ENCODE results near the gene KRIT1.
"Not testable (repeated sequence)": the region's sequence is repeated elsewhere in the genome, so short reads cannot be mapped to it uniquely, and the experiment has no call there.

KRIT1 gene

GRCh38 chr7:92245487-92246359, at the start of gene KRIT1, which contains the start of gene ANKIB1:
Gene KRIT1 (minus strand): TSS chr7:92245914. CDS start chr7:92242135, 3,779 bp downstream.
Gene ANKIB1 (plus strand): TSS chr7:92245974. CDS start chr7:92294979, 49,005 bp downstream.
- DNase-seq: peak; percentile 84

GRCh38 chr7:92295391-92295790, 49.7 kb upstream of the KRIT1 start:
- DNase-seq: no peak

- no peak for DNase-seq
Measured at GRCh38 chr7:92293896-92294590, 48.3 kb upstream of the KRIT1 start.

GRCh38 chr7:92292981-92293380, 47.3 kb upstream of the KRIT1 start:
- no peak for DNase-seq

GRCh38 chr7:92289321-92289720, 43.6 kb upstream of the KRIT1 start:
- no peak for DNase-seq

- no peak for DNase-seq
Measured at GRCh38 chr7:92282930-92283329, 37.2 kb upstream of the KRIT1 start.

GRCh38 chr7:92282221-92282814, 36.6 kb upstream of the KRIT1 start:
- DNase-seq: no peak

- no peak for DNase-seq
Measured at GRCh38 chr7:92281031-92281430, 35.3 kb upstream of the KRIT1 start.

GRCh38 chr7:92279396-92280031, 33.8 kb upstream of the KRIT1 start:
- no peak for DNase-seq

- DNase-seq: no peak
Measured at GRCh38 chr7:92276460-92276864, 30.7 kb upstream of the KRIT1 start.

GRCh38 chr7:92275327-92275726, 29.6 kb upstream of the KRIT1 start:
- DNase-seq: no peak

GRCh38 chr7:92268921-92269320, 23.2 kb upstream of the KRIT1 start:
- DNase-seq: no peak

GRCh38 chr7:92266415-92267241, 20.9 kb upstream of the KRIT1 start:
- no peak for DNase-seq

GRCh38 chr7:92260248-92260781, 14.6 kb upstream of the KRIT1 start:
- DNase-seq: no peak

- no peak for DNase-seq
Measured at GRCh38 chr7:92259610-92260247, 14.0 kb upstream of the KRIT1 start.

GRCh38 chr7:92259062-92259461, 13.3 kb upstream of the KRIT1 start:
- DNase-seq: no peak

GRCh38 chr7:92255308-92255707, 9.6 kb upstream of the KRIT1 start:
- DNase-seq: no peak

- not testable (repeated sequence) for DNase-seq
Measured at GRCh38 chr7:92254800-92255199, 9.1 kb upstream of the KRIT1 start.

- no peak for DNase-seq
Measured at GRCh38 chr7:92253251-92253650, 7.5 kb upstream of the KRIT1 start.

GRCh38 chr7:92251181-92251580, 5.5 kb upstream of the KRIT1 start:
- no peak for DNase-seq

- DNase-seq: no peak
Measured at GRCh38 chr7:92250603-92251002, 4.9 kb upstream of the KRIT1 start.
